HepG2 (cell line): ENCODE measurements around the gene EYA2. TPM values are rescaled to one million over a fixed set of nuclear protein-coding genes. Genes with fewer than 3 reads are reported as not detected.

Experiments
- ATAC-seq: fragments of 200-7000 bp; cut with Tn5 transposase; 3 replicates; pipeline ENCODE4 v1.9.1; 2020; ENCODE audit warnings: mild to moderate bottlenecking, moderate library complexity
- BruUV-seq: library from RNA; stranded (reverse); fragments of 400-500 nt; replicated peaks from 2 replicates; lab custom pipeline; 2021; lab: Mats Ljungman, UMichigan
- CTCF ChIA-PET: fragments of 300-600 bp; formaldehyde crosslinking; extraction: SDS; loops from one replicate; lab custom pipeline; 2021; ENCODE audit warnings: low total read pairs, inconsistent platforms, low intra/inter-chr PET ratio; lab: Yijun Ruan, JAX
- POLR2A ChIA-PET: fragments of 350-600 bp; sonication (Branson Sonifier 250); formaldehyde crosslinking; loops from one replicate; lab custom pipeline; 2020; ENCODE audit warnings: antibody characterized with exemption, inconsistent platforms; lab: Yijun Ruan, JAX
- DNase-seq: peaks from one replicate; pipeline ENCODE4 v3.0.0-alpha.2; 2015; ENCODE audit warnings: low spot score
- FAIRE-seq: peaks from 3 replicates; lab custom pipeline; 2011; peaks lifted over from hg19 to GRCh38; lab: Jason Lieb, UNC
- H2AFZ ChIP-seq: one replicate; pipeline ENCODE4 v1.6.1; 2011; ENCODE audit warnings: low read length, inconsistent platforms
- H3K27ac ChIP-seq: fragments of 300-600 bp; 3 replicates; pipeline ENCODE4 v1.8.0; 2011; ENCODE audit warnings: mixed run types, mild to moderate bottlenecking, mixed read lengths, low read length, inconsistent platforms; ENCODE audit not compliant: insufficient read depth; ENCODE audit errors: extremely low read length
- H3K27me3 ChIP-seq, 2 experiments: fragments of 200-600 bp in 1 of 2; 2 replicates in 1 of 2; 3 replicates in 1 of 2; pipeline versions ENCODE4 v1.6.0 to v1.8.0; 2011; ENCODE audit warnings: low read length in 2 of 2, mild to moderate bottlenecking in 2 of 2, moderate library complexity in 2 of 2, inconsistent platforms in 1 of 2; ENCODE audit not compliant: insufficient read depth in 2 of 2, control insufficient read depth in 1 of 2
- H3K36me3 ChIP-seq, 2 experiments: fragments of 200-600 bp in 1 of 2; replicated peaks in 1 of 2; 2 replicates in 1 of 2; 3 replicates in 1 of 2; pipeline versions ENCODE4 v1.5.1 to v1.8.0; 2011; ENCODE audit warnings: low read length in 2 of 2, inconsistent platforms in 1 of 2; ENCODE audit not compliant: insufficient read depth in 2 of 2, control insufficient read depth in 1 of 2
- H3K4me1 ChIP-seq: 2 replicates; pipeline ENCODE4 v1.5.1; 2012; ENCODE audit warnings: low read length, inconsistent platforms; ENCODE audit not compliant: insufficient read depth
- H3K4me2 ChIP-seq: 2 replicates; pipeline ENCODE4 v1.6.0; 2011; ENCODE audit warnings: low read depth, low read length, inconsistent platforms
- H3K4me3 ChIP-seq, 3 experiments: fragments of 200-600 bp in 1 of 3; sonication (generic), shearing (Covaris generic) in 1 of 3; replicated peaks in 1 of 3; 2 replicates each; pipeline ENCODE4 v1.5.1; 2011 to 2016; ENCODE audit warnings: low read length in 3 of 3, inconsistent platforms in 2 of 3, low read depth in 2 of 3, mild to moderate bottlenecking in 2 of 3, control low read depth in 1 of 3, mixed read lengths in 1 of 3; ENCODE audit not compliant: insufficient read depth in 1 of 3
- H3K79me2 ChIP-seq: one replicate; pipeline ENCODE4 v1.6.1; 2011; ENCODE audit warnings: low read length, inconsistent platforms; ENCODE audit not compliant: insufficient read depth
- H3K9ac ChIP-seq: 2 replicates; pipeline ENCODE4 v1.6.0; 2011; ENCODE audit warnings: mild to moderate bottlenecking, low read depth, low read length, inconsistent platforms; ENCODE audit not compliant: insufficient read depth
- H3K9me3 ChIP-seq: 2 replicates; pipeline ENCODE4 v1.5.1; 2012; ENCODE audit warnings: mild to moderate bottlenecking, low read length
- H4K20me1 ChIP-seq: 2 replicates; pipeline ENCODE4 v1.6.0; 2011; ENCODE audit warnings: inconsistent platforms, mild to moderate bottlenecking, low read length, moderate library complexity; ENCODE audit not compliant: insufficient read depth
- FOXC1 ChIP-seq: sonication (generic); formaldehyde crosslinking; IDR thresholded peaks from 2 replicates; pipeline ENCODE4 v1.8.0; 2022; ENCODE audit warnings: mild to moderate bottlenecking, missing genetic modification reagents, borderline replicate concordance
- MAFK ChIP-seq, 2 experiments: IDR thresholded peaks in 1 of 2; conservative IDR thresholded peaks in 1 of 2; 2 replicates each; pipeline ENCODE4 v1.6.1; 2011; ENCODE audit warnings: improper control_type of control experiment in 2 of 2, low read length in 2 of 2
- SOX5 ChIP-seq: IDR thresholded peaks from 2 replicates; pipeline ENCODE4 v1.6.1; 2016; ENCODE audit warnings: borderline replicate concordance
- ZIK1 ChIP-seq: sonication (generic); formaldehyde crosslinking; IDR thresholded peaks from 2 replicates; pipeline ENCODE4 v1.5.0; 2020; ENCODE audit warnings: mild to moderate bottlenecking, low read depth, missing genetic modification reagents, borderline replicate concordance
- ZNF354B ChIP-seq: sonication (generic); formaldehyde crosslinking; IDR thresholded peaks from 2 replicates; pipeline ENCODE4 v1.8.0; 2022; ENCODE audit warnings: mild to moderate bottlenecking, missing genetic modification reagents
- WGBS: methylation state at CpG from one replicate; pipeline ENCODE4 v1.1.6; 2017; ENCODE audit warnings: low lambda C conversion rate; 5-methylcytosine and 5-hydroxymethylcytosine counted together
- in situ Hi-C: cut with HindIII; loops from 2 replicates; pipeline ENCODE4 v1.10.0; 2017; ENCODE audit warnings: low pct_unique_long_range_greater_than_20kb; ENCODE audit not compliant: extremely low pct_ligation_motif_present
- intact Hi-C: fragments of 100-400 bp; cut with micrococcal nuclease; formaldehyde crosslinking; loops from one replicate; pipeline ENCODE4 v1.10.0; 2022; ENCODE audit not compliant: unreplicated experiment
- polyA plus RNA-seq, 8 experiments: library from polyadenylated mRNA; depleted of rRNA in 3 of 8; stranded (reverse) in 7 of 8; unstranded in 1 of 8; fragments of >200 nt; fragmentation: Illumina TruSeq in 4 of 8; extraction: Trizol in 4 of 8; gene quantifications; 2 replicates each; pipeline versions ENCODE4 v1.2.1 to v1.2.3, GENCODE V29; 2011 to 2016; ENCODE audit warnings: low read depth in 4 of 8, missing spikeins in 1 of 8, mixed read lengths in 1 of 8; ENCODE audit not compliant: insufficient read depth in 1 of 8
- total RNA-seq, 5 experiments: library from RNA; depleted of rRNA; stranded (reverse); fragments of >200 nt; fragmentation: Illumina TruSeq; extraction: Trizol; gene quantifications; 2 replicates each; pipeline ENCODE4 v1.2.3, GENCODE V29; 2016; ENCODE audit warnings: low read depth in 1 of 5
- TF ChIP-seq, protein P1 (sequence below): IDR thresholded peaks from 2 replicates; pipeline ENCODE4 v1.4.0; 2020; ENCODE audit warnings: mild to moderate bottlenecking, missing genetic modification reagents
- TF ChIP-seq, protein P2 (sequence below): sonication (generic); formaldehyde crosslinking; IDR thresholded peaks from 2 replicates; pipeline ENCODE4 v1.5.1; 2020; ENCODE audit warnings: missing genetic modification reagents, mild to moderate bottlenecking, borderline replicate concordance
- TF ChIP-seq, protein P3 (sequence below): sonication (generic); formaldehyde crosslinking; IDR thresholded peaks from 2 replicates; pipeline ENCODE4 v1.5.0; 2020; ENCODE audit warnings: mild to moderate bottlenecking, missing genetic modification reagents, moderate library complexity

EYA2 gene
- total and polyA plus RNA-seq, 2 of the 13 experiments (the other 11 are each of a cell fraction or from before 2014, with no cell fraction given), result not detected

DNA sequence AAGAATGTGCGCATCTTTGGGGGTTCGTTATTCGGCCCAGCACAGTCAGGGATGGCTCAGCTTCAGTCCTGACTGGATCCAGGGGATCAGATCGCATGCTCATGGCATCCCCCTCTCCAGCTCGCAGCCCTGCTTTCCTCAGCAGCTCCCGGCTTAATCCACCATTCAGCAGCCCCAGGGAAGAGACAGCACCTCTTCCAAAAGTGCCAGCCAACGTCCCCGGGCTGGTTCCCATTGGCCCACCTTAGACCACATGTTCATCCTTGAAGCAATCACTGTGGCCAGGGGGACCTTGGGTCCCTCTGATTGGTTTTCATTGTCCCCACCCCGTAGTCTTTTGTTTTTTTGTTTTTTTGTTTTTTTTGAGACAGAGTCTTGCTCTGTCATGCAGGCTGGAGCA, 273.2 kb downstream of the EYA2 start:
- WGBS, result 73% methylated on average over 9 of the region's 9 CpGs
- ATAC-seq (no peak), DNase-seq (no peak), FAIRE-seq (no peak)
- POLR2A ChIA-PET, result no interaction called here
- Histone ChIP-seq H3K36me3 (no peaks in the 10 kb centered on the region), H3K9ac (no peak overlapping the region), H2AFZ (no peak overlapping the region), H3K27me3 (peaks cover 3 to 16% of the 10 kb centered on the region in 2 experiments; a peak in 2 of 5 replicates), H3K79me2 (no peaks in the 10 kb centered on the region), H3K4me3 (no peak overlapping the region), H3K27ac (no peak overlapping the region), H3K9me3 (no peaks in the 10 kb centered on the region), H3K4me1 (peaks cover 27% of the 10 kb centered on the region), H4K20me1 (no peaks in the 10 kb centered on the region), H3K4me2 (no peak overlapping the region)
- in situ Hi-C loops, result no loop called here
- TF ChIP-seq MAFK (conservative IDR thresholded peaks at IDR 0.05 in 1 of 2, IDR thresholded peaks at IDR 0.05 in 1 of 2; ENCODE audit: low read length in 2 of 2) (no peak), ZIK1 (CRISPR knock-in tag) (no peak), SOX5 (CRISPR knock-in tag) (no peak), FOXC1 (CRISPR knock-in tag) (no peak), ZNF354B (CRISPR knock-in tag) (no peak)
- TF ChIP-seq, protein P1, sequence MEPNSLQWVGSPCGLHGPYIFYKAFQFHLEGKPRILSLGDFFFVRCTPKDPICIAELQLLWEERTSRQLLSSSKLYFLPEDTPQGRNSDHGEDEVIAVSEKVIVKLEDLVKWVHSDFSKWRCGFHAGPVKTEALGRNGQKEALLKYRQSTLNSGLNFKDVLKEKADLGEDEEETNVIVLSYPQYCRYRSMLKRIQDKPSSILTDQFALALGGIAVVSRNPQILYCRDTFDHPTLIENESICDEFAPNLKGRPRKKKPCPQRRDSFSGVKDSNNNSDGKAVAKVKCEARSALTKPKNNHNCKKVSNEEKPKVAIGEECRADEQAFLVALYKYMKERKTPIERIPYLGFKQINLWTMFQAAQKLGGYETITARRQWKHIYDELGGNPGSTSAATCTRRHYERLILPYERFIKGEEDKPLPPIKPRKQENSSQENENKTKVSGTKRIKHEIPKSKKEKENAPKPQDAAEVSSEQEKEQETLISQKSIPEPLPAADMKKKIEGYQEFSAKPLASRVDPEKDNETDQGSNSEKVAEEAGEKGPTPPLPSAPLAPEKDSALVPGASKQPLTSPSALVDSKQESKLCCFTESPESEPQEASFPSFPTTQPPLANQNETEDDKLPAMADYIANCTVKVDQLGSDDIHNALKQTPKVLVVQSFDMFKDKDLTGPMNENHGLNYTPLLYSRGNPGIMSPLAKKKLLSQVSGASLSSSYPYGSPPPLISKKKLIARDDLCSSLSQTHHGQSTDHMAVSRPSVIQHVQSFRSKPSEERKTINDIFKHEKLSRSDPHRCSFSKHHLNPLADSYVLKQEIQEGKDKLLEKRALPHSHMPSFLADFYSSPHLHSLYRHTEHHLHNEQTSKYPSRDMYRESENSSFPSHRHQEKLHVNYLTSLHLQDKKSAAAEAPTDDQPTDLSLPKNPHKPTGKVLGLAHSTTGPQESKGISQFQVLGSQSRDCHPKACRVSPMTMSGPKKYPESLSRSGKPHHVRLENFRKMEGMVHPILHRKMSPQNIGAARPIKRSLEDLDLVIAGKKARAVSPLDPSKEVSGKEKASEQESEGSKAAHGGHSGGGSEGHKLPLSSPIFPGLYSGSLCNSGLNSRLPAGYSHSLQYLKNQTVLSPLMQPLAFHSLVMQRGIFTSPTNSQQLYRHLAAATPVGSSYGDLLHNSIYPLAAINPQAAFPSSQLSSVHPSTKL, result no peak
- TF ChIP-seq, protein P2, sequence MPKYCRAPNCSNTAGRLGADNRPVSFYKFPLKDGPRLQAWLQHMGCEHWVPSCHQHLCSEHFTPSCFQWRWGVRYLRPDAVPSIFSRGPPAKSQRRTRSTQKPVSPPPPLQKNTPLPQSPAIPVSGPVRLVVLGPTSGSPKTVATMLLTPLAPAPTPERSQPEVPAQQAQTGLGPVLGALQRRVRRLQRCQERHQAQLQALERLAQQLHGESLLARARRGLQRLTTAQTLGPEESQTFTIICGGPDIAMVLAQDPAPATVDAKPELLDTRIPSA (CRISPR knock-in tag), result no peak
- TF ChIP-seq, protein P3, sequence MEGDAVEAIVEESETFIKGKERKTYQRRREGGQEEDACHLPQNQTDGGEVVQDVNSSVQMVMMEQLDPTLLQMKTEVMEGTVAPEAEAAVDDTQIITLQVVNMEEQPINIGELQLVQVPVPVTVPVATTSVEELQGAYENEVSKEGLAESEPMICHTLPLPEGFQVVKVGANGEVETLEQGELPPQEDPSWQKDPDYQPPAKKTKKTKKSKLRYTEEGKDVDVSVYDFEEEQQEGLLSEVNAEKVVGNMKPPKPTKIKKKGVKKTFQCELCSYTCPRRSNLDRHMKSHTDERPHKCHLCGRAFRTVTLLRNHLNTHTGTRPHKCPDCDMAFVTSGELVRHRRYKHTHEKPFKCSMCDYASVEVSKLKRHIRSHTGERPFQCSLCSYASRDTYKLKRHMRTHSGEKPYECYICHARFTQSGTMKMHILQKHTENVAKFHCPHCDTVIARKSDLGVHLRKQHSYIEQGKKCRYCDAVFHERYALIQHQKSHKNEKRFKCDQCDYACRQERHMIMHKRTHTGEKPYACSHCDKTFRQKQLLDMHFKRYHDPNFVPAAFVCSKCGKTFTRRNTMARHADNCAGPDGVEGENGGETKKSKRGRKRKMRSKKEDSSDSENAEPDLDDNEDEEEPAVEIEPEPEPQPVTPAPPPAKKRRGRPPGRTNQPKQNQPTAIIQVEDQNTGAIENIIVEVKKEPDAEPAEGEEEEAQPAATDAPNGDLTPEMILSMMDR (CRISPR knock-in tag), result no peak
- no TSS peak for BruUV-seq
- CTCF ChIA-PET, result no interaction called here
- intact Hi-C loops, result no loop called here
